ENCODE measurements around the gene FAAP100. TPM values are rescaled to one million over a fixed set of nuclear protein-coding genes. Genes with fewer than 3 reads are reported as not detected.

The FAAP100 gene
- total RNA-seq, 4 donors from 2014 or later: 14.4 to 27.9 (median 15.6) TPM

GRCh38 chr17:81574643-81574956 is 22.4 kb upstream of the FAAP100 start:
- TF ChIP-seq CTCF (IDR thresholded peaks at IDR 0.05 in 4 of 5, conservative IDR thresholded peaks at IDR 0.05 in 1 of 5) (no peak), POLR2A (IDR thresholded peaks at IDR 0.05) (no peak)
- Histone ChIP-seq H3K4me1 (peaks cover 12 to 17% of the 10 kb centered on the region in 2 donors), H3K27me3 (no peaks in the 10 kb centered on the region), H3K36me3 (peaks cover 0 to 54% of the 10 kb centered on the region in 2 donors), H3K9me3 (no peaks in the 10 kb centered on the region), H3K27ac (no peak overlapping the region), H3K4me3 (no peak overlapping the region)
- in situ Hi-C loops (cut with MboI; ENCODE audit: low sequenced_read_pairs in 4 of 4): no loop called here
- intact Hi-C loops (cut with DNase I; ENCODE audit: low total_unique reads): no loop called here
- ATAC-seq (no peak), DNase-seq (no peak)

GRCh38 chr17:81573794-81574642 is 21.9 kb upstream of the FAAP100 start:
- in situ Hi-C loops (cut with MboI; ENCODE audit: low sequenced_read_pairs in 4 of 4) (no loop called here), intact Hi-C loops (cut with DNase I; ENCODE audit: low total_unique reads) (no loop called here)
- peaks cover 12 to 17% of the 10 kb centered on the region in 2 donors for H3K4me1 ChIP-seq
- TF ChIP-seq CTCF (IDR thresholded peaks at IDR 0.05 in 4 of 5, conservative IDR thresholded peaks at IDR 0.05 in 1 of 5) (no peak), POLR2A (IDR thresholded peaks at IDR 0.05) (no peak)
- peaks cover 0 to 60% of the 10 kb centered on the region in 2 donors for H3K36me3 ChIP-seq
- H3K4me3 ChIP-seq: no peak overlapping the region
- H3K27ac ChIP-seq: no peak overlapping the region
- H3K9me3 ChIP-seq: no peaks in the 10 kb centered on the region
- no peak for ATAC-seq
- no peaks in the 10 kb centered on the region for H3K27me3 ChIP-seq
- no peak for DNase-seq

GRCh38 chr17:81572563-81573168 is 20.5 kb upstream of the FAAP100 start:
- Histone ChIP-seq H3K4me1 (peaks cover 7 to 18% of the 10 kb centered on the region in 2 donors), H3K4me3 (no peak overlapping the region), H3K9me3 (no peaks in the 10 kb centered on the region), H3K27ac (no peak overlapping the region), H3K27me3 (no peaks in the 10 kb centered on the region), H3K36me3 (peaks cover 0 to 70% of the 10 kb centered on the region in 2 donors)
- intact Hi-C loops (cut with DNase I; ENCODE audit: low total_unique reads): no loop called here
- in situ Hi-C loops (cut with MboI; ENCODE audit: low sequenced_read_pairs in 4 of 4): no loop called here
- ATAC-seq: no peak
- TF ChIP-seq POLR2A (IDR thresholded peaks at IDR 0.05): no peak
- no peak for TF ChIP-seq CTCF (IDR thresholded peaks at IDR 0.05 in 4 of 5, conservative IDR thresholded peaks at IDR 0.05 in 1 of 5)
- no peak for DNase-seq

GRCh38 chr17:81570964-81571363 is 18.8 kb upstream of the FAAP100 start:
- in situ Hi-C loops (cut with MboI; ENCODE audit: low sequenced_read_pairs in 4 of 4): no loop called here
- no peak for ATAC-seq
- Histone ChIP-seq H3K36me3 (peaks cover 0 to 66% of the 10 kb centered on the region in 2 donors), H3K4me1 (peaks cover 17 to 19% of the 10 kb centered on the region in 2 donors), H3K27me3 (no peaks in the 10 kb centered on the region), H3K4me3 (no peak overlapping the region), H3K9me3 (no peaks in the 10 kb centered on the region), H3K27ac (no peak overlapping the region)
- TF ChIP-seq CTCF (IDR thresholded peaks at IDR 0.05 in 4 of 5, conservative IDR thresholded peaks at IDR 0.05 in 1 of 5) (no peak), POLR2A (IDR thresholded peaks at IDR 0.05) (no peak)
- intact Hi-C loops (cut with DNase I; ENCODE audit: low total_unique reads): no loop called here
- no peak for DNase-seq
